GM21717 (cell line): ENCODE results near the gene GATAD1.
"Not testable (repeated sequence)": the region's sequence is repeated elsewhere in the genome, so short reads cannot be mapped to it uniquely, and the experiment has no call there.

Source experiments
- ATAC-seq: cut with Tn5 transposase; IDR thresholded peaks from one replicate; pipeline ENCODE4 v1.9.1; 2021; ENCODE audit warnings: mild to moderate bottlenecking, moderate library complexity; ENCODE audit not compliant: unreplicated experiment

GATAD1 gene

DNA sequence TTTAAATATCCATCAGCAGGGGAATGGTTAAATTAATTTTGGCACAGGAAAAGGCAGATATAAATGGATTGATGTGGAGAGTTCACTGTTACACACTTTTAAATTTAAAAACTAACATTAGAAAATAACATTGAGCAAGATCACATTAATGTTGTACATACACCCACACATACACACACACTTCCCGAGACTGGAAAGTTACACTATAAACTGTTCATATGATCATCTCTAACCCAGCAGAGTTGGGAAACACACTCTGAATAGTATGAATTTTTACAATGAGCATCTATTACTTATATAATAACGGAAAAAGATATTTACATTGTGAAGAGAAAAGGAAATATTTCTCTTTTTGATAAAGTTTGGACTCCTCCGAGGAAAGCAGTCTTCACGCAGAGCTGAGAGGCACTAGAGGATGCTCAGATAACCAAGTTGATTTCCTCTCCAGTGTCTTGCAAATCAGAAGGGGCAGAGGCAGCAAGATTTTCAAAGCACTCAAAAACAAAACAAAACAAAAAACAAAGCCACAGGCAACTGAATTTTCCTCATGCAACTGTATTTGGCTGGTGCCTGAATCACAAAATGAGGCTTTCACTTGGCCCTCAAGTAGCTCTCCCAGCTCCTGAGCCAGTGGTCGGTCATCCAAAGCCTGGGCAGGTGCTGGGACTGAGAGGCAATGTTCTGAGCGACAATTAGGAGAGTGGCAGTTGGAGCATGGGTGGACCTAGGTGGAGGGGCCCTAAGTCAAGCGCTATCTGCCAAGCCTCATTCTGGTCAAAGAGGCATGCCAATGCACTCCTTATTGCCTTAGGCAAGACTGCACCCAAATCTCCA, 10.5 kb upstream of the GATAD1 start:
- no peak for ATAC-seq

DNA sequence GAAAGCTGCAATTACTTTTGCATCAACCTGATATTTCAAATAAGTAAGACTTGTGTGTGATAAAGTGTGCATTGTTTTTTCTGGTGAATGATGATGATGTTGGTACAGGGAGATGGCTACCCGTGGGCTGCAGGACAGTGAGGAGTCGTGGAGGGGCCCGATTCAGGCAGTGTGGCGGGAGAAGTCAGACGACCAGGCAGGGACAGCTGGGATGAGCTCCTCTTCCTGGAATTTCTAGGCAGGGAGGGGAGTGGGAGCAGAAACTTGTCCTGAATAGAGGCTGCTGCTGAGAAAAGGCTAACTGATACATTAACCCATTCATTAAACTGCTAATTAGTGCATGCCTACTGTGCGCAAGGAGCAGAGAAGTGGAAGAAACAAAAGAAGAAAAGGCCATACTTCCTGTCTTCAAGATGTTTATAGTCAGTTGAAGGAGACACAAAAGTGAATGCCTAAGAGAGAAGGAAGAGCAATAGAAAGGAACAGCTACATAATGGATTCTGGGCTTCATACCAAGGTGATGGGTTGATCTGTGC, 9.3 kb upstream of the GATAD1 start:
- ATAC-seq = no peak

- ATAC-seq = not testable (repeated sequence)
Measured at GRCh38 chr7:92442720-92443119, 4.6 kb upstream of the GATAD1 start.

DNA sequence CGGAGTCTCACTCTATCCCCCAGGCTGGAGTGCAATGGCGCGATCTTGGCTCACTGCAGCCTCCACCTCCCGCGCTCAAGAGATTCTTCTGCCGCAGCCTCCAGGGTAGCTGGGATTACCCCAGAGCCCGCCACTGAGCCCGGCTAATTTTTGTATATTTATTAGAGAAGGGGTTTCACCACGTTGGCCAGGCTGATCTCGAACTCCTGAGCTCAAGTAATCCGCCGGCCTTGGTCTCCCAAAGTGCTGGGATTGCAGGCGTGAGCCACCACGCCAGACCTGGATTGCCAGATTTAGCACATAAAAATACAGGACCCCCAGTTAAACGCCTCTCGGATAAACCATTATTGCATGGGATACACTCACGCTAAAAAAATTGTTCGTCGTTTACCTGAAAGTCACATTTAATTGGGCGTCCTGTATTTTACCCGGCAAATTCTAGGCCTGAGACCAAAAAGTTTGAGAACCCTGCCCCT, 375 bp upstream of the GATAD1 start:
- no peak for ATAC-seq

DNA sequence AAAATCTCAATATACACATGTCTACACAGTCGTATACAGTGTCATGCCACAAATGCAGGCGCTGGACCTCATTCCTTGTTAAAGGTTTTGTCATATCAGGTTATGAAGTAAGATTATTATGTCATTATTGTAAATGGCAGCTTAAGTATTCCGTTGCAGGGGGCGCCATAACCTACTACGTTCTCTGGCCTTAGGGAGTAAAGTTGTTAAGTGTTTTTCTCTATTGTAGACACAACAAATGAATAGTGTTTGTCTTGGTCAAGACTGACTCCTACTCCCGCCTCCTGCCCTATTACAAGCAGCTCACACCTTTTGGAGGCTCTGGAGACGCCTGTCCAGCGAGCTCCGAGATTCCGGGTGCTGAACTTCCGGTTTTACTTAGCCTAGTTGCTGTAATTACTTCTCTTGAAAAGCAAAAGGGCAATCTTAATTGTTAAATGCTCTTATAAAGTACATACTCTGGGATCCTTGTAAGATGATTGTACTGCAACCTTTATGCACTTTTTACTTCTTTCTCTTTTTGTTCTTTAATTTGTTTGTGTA, 994 bp downstream of the GATAD1 start:
- ATAC-seq = peak; percentile 40

GRCh38 chr7:92451645-92452044, 4.4 kb downstream of the GATAD1 start:
- ATAC-seq = no peak

GRCh38 chr7:92456236-92456635, 9.0 kb downstream of the GATAD1 start:
- no peak for ATAC-seq

DNA sequence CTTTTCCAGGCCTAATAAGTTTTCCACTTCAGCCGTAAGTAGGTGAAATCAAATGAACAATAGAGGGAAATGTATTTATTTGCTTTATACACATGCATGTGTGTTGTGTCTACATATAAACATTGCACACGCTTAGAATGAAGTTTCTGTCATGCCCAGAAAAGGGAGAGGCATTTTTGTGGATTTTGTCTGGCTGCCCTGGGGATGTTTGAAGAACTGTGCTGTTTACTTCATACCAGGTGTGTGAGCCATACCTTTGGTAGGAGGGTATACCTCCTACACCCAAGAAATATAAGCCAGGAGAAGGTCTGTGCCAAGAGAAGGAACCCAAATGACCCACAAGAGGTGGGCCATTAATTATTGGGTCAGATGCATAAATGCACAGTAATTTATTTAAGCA, 12.8 kb downstream of the GATAD1 start:
- no peak for ATAC-seq

- ATAC-seq = no peak
Measured at GRCh38 chr7:92460510-92460909, 13.2 kb downstream of the GATAD1 start.

DNA sequence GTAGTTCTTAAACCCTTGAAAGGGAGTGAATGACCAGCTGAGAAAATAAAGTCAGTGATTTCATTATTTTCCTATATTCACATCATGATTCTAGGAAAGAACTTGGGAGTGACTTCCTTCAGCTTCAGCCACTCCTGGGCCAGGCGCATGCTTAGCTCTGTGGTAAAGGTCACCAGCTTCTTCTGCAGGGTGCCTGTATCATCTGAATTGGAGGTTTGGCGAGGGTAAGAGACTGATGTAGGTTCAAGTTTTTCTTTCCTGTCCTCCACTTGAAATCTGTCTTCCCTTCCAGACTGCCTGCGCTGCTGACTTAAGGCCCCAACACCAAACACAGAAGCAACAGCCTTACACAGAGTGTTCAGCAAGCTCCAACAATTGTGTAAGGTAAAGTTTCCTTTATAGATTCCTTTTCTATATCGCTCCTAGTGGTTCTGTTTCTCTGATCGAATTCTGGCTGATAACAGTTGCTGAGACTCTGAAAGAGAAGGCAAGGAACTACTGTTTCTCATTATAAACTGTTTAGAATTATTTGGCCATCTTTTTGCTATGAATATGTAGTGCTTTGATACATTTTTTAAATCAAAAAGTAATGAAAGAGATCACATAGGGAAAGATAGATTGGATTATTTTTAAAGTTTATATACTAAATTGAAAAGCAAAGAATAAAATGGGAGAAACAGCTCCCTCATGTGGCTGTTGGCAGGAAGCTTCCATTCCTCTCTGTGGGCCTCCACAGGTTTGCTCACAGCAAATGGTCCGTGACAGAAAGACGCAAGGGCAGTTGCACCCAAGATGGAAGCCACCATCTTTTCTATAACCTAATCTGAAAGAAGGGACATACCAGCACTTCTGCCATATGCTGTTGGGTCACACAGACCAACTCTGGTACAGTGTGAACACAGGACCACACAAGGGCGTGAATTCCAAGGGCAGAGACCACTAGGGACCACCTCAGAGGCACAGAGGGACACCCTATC, 14.0 kb downstream of the GATAD1 start:
- ATAC-seq = peak; percentile 82

DNA sequence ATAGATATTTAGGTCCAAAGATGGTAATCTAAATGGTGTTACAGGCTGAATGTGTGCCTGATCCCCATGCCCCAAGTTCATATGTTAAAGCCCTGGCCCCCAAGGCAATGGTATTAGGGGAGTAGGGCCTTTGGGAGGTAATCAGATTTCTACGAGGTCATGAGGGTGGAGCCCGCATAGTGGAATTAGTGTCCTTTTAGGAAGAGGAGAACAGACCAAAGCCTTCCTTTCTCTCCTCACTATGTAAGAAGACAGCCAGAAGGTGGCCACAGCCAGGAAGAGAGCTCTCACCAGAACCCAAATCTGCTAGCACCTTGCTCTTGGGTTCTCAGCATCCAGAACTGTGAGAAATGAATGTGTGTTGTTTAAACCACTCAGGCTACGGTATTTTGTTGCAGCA, 15.3 kb downstream of the GATAD1 start:
- ATAC-seq = no peak

GRCh38 chr7:92464515-92464914, 17.2 kb downstream of the GATAD1 start:
- ATAC-seq = no peak

DNA sequence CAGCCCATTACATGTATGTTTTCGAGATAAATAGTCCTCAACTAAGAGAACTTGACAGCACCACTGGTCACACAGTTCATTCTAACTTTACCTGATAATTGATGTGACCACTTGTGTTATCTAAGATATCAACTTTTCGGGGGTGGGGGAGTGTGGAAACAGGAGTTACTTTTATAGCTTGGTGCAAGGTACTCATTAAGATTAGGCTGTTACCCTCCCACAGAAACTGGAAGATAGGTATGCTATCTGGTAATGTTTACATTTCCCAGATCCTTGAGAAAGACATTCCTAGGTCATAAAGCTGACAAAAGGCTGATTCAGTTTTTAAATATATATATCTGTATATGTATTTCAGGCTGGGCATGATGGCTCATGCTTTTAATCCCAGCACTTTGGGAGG, 19.4 kb downstream of the GATAD1 start:
- ATAC-seq = no peak

DNA sequence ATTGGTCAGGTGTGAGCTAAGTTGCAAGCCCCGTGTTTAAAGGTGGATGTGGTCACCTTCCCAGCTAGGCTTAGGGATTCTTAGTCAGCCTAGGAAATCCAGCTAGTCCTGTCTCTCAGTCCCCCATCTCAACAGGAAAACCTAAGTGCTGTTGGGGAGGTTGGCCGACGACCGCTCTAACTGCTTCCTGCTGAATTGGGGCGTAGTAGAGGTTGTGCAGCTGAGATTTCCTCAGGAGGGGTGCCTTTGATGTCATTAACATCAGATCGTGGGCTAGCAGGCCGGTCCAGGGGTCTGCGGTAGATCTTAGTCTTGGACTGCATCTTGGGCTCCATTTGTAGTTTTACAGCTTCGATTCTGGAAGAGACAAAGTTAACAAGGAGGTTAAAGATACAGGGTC, 21.3 kb downstream of the GATAD1 start:
- ATAC-seq = not testable (repeated sequence)

GRCh38 chr7:92473989-92474388, 26.7 kb downstream of the GATAD1 start:
- ATAC-seq = not testable (repeated sequence)

GRCh38 chr7:92475261-92475770, 28.0 kb downstream of the GATAD1 start:
- ATAC-seq = not testable (repeated sequence)

- ATAC-seq = not testable (repeated sequence)
Measured at GRCh38 chr7:92475851-92476590, 28.7 kb downstream of the GATAD1 start.

- not testable (repeated sequence) for ATAC-seq
Measured at GRCh38 chr7:92477681-92478080, 30.4 kb downstream of the GATAD1 start, which contains the start of gene ERVW-1. ERVW-1 (minus strand) TSS chr7:92477946; CDS start chr7:92470381, 7,565 bp downstream.

- ATAC-seq = no peak
Measured at GRCh38 chr7:92478095-92478494, 30.8 kb downstream of the GATAD1 start.

GRCh38 chr7:92478711-92479110, 31.4 kb downstream of the GATAD1 start:
- ATAC-seq = no peak
